ENCODE results near the gene TUSC2. TPM values are rescaled to one million over a fixed set of nuclear protein-coding genes. Genes with fewer than 3 reads are reported as not detected.
A peak's percentile ranks its signal among the peaks of the same experiment; 100 is the strongest.

Gene TUSC2
- total and polyA plus RNA-seq, 2 of the 13 experiments (the other 11 are each of a cell fraction or from before 2014, with no cell fraction given): 36.7 to 39.1 TPM

DNA sequence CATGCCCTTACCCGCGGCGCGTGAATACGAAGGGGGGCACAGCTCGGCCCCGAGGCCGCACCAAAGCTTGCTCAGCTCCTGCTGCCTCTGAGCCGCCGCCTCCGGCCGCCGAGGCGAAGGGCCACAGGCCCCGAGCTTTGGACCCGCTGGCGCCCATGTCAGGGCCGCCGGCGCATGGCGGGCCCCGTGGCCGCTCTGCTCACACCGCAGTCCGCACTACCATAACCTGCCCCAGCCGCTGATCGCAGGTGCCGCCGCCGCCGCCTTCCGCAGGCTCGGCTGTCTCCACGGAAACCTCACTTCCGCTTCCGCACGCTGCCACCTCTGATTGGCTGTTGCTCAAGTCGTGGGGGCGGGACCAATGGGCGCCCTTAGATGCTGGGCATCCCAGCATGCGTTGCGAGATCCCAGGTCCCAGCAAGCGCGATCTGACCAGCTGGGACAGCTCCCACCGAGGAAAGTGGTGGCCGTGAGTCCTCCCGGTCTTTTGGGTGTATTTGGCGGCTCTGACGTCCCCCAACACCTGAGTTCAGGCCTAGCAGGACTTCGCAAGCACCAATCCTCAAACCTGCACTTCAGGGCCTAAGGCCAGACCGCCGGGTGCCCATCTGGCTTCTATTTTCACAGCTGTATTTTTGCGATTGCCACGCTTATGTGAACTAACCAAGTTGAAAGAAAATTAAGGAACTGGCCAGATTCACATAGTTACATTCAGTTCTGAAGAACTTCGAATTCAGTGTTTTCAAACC lies at the start of gene TUSC2 (continued):
- no peak for TF ChIP-seq ARID2 (CRISPR knock-in tag; IDR thresholded peaks at IDR 0.05; ENCODE audit: borderline replicate concordance)
- no peak for TF ChIP-seq ATAD3A (CRISPR knock-in tag; IDR thresholded peaks at IDR 0.05)
- TF ChIP-seq MZF1 (CRISPR knock-in tag; IDR thresholded peaks at IDR 0.05; ENCODE audit: borderline replicate concordance): no peak
- TF ChIP-seq KAT8 (CRISPR knock-in tag; IDR thresholded peaks at IDR 0.05): peak; percentile 95
- TF ChIP-seq, protein P1, sequence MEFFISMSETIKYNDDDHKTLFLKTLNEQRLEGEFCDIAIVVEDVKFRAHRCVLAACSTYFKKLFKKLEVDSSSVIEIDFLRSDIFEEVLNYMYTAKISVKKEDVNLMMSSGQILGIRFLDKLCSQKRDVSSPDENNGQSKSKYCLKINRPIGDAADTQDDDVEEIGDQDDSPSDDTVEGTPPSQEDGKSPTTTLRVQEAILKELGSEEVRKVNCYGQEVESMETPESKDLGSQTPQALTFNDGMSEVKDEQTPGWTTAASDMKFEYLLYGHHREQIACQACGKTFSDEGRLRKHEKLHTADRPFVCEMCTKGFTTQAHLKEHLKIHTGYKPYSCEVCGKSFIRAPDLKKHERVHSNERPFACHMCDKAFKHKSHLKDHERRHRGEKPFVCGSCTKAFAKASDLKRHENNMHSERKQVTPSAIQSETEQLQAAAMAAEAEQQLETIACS (CRISPR knock-in tag; IDR thresholded peaks at IDR 0.05): no peak
- peak; percentile 94 for TF ChIP-seq POLR2G (IDR thresholded peaks at IDR 0.05; ENCODE audit: low read depth, low read length)
- TF ChIP-seq ZNF382 (CRISPR knock-in tag; IDR thresholded peaks at IDR 0.05; ENCODE audit: borderline replicate concordance): no peak
- peak; percentile 81 for TF ChIP-seq SMAD3 (CRISPR knock-in tag; IDR thresholded peaks at IDR 0.05)
- TF ChIP-seq ZNF570 (CRISPR knock-in tag; IDR thresholded peaks at IDR 0.05; ENCODE audit: borderline replicate concordance): no peak
- TF ChIP-seq HOXA3 (CRISPR knock-in tag; IDR thresholded peaks at IDR 0.05): peak; percentile 86
- TF ChIP-seq NPAS2 (CRISPR knock-in tag; IDR thresholded peaks at IDR 0.05; ENCODE audit: borderline replicate concordance): no peak
- no peak for TF ChIP-seq KDM6A (CRISPR knock-in tag; IDR thresholded peaks at IDR 0.05; ENCODE audit: low read depth)
- no peak for TF ChIP-seq NR2F6 (IDR thresholded peaks at IDR 0.05)
- TF ChIP-seq NR2F6 (CRISPR knock-in tag; IDR thresholded peaks at IDR 0.05): no peak
- TF ChIP-seq, protein P2, sequence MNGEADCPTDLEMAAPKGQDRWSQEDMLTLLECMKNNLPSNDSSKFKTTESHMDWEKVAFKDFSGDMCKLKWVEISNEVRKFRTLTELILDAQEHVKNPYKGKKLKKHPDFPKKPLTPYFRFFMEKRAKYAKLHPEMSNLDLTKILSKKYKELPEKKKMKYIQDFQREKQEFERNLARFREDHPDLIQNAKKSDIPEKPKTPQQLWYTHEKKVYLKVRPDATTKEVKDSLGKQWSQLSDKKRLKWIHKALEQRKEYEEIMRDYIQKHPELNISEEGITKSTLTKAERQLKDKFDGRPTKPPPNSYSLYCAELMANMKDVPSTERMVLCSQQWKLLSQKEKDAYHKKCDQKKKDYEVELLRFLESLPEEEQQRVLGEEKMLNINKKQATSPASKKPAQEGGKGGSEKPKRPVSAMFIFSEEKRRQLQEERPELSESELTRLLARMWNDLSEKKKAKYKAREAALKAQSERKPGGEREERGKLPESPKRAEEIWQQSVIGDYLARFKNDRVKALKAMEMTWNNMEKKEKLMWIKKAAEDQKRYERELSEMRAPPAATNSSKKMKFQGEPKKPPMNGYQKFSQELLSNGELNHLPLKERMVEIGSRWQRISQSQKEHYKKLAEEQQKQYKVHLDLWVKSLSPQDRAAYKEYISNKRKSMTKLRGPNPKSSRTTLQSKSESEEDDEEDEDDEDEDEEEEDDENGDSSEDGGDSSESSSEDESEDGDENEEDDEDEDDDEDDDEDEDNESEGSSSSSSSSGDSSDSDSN (CRISPR knock-in tag; IDR thresholded peaks at IDR 0.05): peak; percentile 25
- TF ChIP-seq PAX8 (CRISPR knock-in tag; IDR thresholded peaks at IDR 0.05; ENCODE audit: borderline replicate concordance): 0 out of 2 replicates have a peak, but pooled peaks have one; percentile 58
- TF ChIP-seq, protein P3, sequence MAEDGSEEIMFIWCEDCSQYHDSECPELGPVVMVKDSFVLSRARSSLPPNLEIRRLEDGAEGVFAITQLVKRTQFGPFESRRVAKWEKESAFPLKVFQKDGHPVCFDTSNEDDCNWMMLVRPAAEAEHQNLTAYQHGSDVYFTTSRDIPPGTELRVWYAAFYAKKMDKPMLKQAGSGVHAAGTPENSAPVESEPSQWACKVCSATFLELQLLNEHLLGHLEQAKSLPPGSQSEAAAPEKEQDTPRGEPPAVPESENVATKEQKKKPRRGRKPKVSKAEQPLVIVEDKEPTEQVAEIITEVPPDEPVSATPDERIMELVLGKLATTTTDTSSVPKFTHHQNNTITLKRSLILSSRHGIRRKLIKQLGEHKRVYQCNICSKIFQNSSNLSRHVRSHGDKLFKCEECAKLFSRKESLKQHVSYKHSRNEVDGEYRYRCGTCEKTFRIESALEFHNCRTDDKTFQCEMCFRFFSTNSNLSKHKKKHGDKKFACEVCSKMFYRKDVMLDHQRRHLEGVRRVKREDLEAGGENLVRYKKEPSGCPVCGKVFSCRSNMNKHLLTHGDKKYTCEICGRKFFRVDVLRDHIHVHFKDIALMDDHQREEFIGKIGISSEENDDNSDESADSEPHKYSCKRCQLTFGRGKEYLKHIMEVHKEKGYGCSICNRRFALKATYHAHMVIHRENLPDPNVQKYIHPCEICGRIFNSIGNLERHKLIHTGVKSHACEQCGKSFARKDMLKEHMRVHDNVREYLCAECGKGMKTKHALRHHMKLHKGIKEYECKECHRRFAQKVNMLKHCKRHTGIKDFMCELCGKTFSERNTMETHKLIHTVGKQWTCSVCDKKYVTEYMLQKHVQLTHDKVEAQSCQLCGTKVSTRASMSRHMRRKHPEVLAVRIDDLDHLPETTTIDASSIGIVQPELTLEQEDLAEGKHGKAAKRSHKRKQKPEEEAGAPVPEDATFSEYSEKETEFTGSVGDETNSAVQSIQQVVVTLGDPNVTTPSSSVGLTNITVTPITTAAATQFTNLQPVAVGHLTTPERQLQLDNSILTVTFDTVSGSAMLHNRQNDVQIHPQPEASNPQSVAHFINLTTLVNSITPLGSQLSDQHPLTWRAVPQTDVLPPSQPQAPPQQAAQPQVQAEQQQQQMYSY (CRISPR knock-in tag; IDR thresholded peaks at IDR 0.05): no peak
- TF ChIP-seq NFIB (CRISPR knock-in tag; IDR thresholded peaks at IDR 0.05; ENCODE audit: borderline replicate concordance): no peak
- TF ChIP-seq JUND (CRISPR knock-in tag; IDR thresholded peaks at IDR 0.05): no peak
- TF ChIP-seq CBX1 (IDR thresholded peaks at IDR 0.05; ENCODE audit: low read depth): no peak

Measured in HepG2 (cell line).